Loucy (cell line): ENCODE data around the gene SLC1A4.

Experiments
- H2AFZ ChIP-seq: fragments of 200-600 bp; sonication (generic); 2 replicates; pipeline ENCODE4 v1.6.0; 2016; ENCODE audit warnings: antibody characterized with exemption, mild to moderate bottlenecking, low read length, moderate library complexity
- H3F3A ChIP-seq: fragments of 200-600 bp; 2 replicates; pipeline ENCODE4 v1.6.0; 2016; ENCODE audit warnings: antibody characterized with exemption, low read depth, mild to moderate bottlenecking
- H3K27me3 ChIP-seq: fragments of 200-600 bp; sonication (generic); 2 replicates; pipeline ENCODE4 v1.6.1; 2014; ENCODE audit warnings: low read length, mild to moderate bottlenecking; ENCODE audit not compliant: insufficient read depth, poor library complexity, severe bottlenecking
- H3K36me3 ChIP-seq: fragments of 200-600 bp; sonication (generic); 2 replicates; pipeline ENCODE4 v1.6.1; 2016; ENCODE audit warnings: low read length; ENCODE audit not compliant: insufficient read depth
- H3K4me1 ChIP-seq: fragments of 200-600 bp; sonication (generic); 2 replicates; pipeline ENCODE4 v1.5.1; 2014; ENCODE audit warnings: low read length, mild to moderate bottlenecking; ENCODE audit not compliant: insufficient read depth, poor library complexity, severe bottlenecking
- H3K4me2 ChIP-seq: fragments of 200-600 bp; sonication (generic); 2 replicates; pipeline ENCODE4 v1.6.0; 2014; ENCODE audit warnings: antibody characterized with exemption, low read length, low read depth, mild to moderate bottlenecking; ENCODE audit not compliant: poor library complexity, severe bottlenecking
- H3K4me3 ChIP-seq: fragments of 200-600 bp; sonication (generic); 2 replicates; pipeline ENCODE4 v1.5.1; 2014; ENCODE audit warnings: low read length, mild to moderate bottlenecking, mixed read lengths; ENCODE audit not compliant: poor library complexity, severe bottlenecking
- H3K79me2 ChIP-seq: fragments of 200-600 bp; sonication (generic); 2 replicates; pipeline ENCODE4 v1.6.1; 2014; ENCODE audit warnings: low read length; ENCODE audit not compliant: insufficient read depth
- H3K9ac ChIP-seq: fragments of 200-600 bp; sonication (generic); 2 replicates; pipeline ENCODE4 v1.6.0; 2014; ENCODE audit warnings: mild to moderate bottlenecking, low read depth, low read length, moderate library complexity; ENCODE audit not compliant: poor library complexity, severe bottlenecking
- H3K9me2 ChIP-seq: fragments of 200-600 bp; sonication (generic); replicated peaks from 2 replicates; pipeline ENCODE4 v1.6.1; 2016; ENCODE audit warnings: low read depth, low read length, mixed read lengths
- H3K9me3 ChIP-seq: fragments of 200-600 bp; sonication (generic); 2 replicates; pipeline ENCODE4 v1.6.1; 2014; ENCODE audit warnings: mild to moderate bottlenecking, antibody characterized with exemption, low read length, low read depth; ENCODE audit not compliant: insufficient read depth
- H4K20me1 ChIP-seq: fragments of 200-600 bp; sonication (generic); 2 replicates; pipeline ENCODE4 v1.6.0; 2014; ENCODE audit warnings: antibody characterized with exemption, low read length, mild to moderate bottlenecking; ENCODE audit not compliant: insufficient read depth, poor library complexity, severe bottlenecking
- EZH2phosphoT487 ChIP-seq: fragments of 200-600 bp; IDR thresholded peaks from 2 replicates; pipeline ENCODE4 v1.6.1; 2018; ENCODE audit warnings: antibody characterized with exemption, mild to moderate bottlenecking, moderate library complexity, borderline replicate concordance
- TF ChIP-seq, protein P1 (sequence below): fragments of 200-600 bp; sonication (generic); conservative IDR thresholded peaks from 2 replicates; pipeline ENCODE4 v1.5.1; 2014; ENCODE audit warnings: mild to moderate bottlenecking, antibody characterized with exemption, low read length

SLC1A4 gene

DNA sequence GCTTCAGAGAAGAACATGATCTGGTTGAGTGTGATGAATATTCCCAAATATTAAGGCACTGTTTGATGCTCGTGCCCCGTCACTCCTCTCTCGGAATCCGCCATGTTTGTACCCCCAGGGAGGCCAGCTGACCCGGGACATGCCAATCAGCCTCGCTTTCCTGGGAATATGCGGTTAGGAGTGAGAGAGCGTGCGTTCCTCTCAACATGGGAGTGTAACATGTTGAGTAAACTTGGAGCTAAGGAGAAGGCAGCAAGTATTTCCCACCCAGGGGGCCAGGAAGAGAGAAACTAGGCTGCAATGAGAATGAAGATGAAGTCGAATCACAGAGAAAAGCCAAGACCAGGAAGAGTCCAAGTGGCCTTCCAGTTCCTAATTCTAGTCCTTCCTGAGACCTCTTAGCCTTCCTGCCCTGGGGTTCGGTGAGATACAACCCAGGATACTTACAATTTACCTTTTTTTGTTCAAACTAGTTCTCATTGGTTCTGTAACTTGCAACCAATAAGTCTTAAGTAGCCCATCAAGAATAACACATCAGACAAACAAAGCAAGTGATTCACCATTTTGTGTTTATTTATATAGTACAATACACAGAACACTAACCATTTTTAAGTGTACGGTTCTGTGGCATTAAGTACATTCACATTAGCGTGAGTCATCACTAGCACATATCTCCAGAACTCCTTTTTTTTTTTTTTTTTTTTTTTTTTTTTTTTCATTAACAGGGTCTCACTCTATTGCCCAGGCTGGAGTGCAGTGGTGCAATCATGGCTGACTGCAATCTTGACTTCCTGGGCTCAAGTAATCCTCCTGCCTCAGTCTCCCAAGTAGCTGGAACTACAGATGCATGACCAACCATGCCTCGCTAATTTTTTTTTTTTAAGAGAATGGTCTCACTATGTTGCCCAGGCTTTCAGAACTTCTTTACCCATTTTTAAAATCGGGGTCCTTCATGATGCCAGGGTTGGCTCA lies 36.4 kb upstream of the SLC1A4 start:
- H3K36me3 ChIP-seq: no peaks in the 10 kb centered on the region
- no peaks in the 10 kb centered on the region for H3K79me2 ChIP-seq
- H3K4me1 ChIP-seq: peaks cover 21% of the 10 kb centered on the region
- TF ChIP-seq, protein P1, sequence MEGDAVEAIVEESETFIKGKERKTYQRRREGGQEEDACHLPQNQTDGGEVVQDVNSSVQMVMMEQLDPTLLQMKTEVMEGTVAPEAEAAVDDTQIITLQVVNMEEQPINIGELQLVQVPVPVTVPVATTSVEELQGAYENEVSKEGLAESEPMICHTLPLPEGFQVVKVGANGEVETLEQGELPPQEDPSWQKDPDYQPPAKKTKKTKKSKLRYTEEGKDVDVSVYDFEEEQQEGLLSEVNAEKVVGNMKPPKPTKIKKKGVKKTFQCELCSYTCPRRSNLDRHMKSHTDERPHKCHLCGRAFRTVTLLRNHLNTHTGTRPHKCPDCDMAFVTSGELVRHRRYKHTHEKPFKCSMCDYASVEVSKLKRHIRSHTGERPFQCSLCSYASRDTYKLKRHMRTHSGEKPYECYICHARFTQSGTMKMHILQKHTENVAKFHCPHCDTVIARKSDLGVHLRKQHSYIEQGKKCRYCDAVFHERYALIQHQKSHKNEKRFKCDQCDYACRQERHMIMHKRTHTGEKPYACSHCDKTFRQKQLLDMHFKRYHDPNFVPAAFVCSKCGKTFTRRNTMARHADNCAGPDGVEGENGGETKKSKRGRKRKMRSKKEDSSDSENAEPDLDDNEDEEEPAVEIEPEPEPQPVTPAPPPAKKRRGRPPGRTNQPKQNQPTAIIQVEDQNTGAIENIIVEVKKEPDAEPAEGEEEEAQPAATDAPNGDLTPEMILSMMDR: no peak
- no peak for TF ChIP-seq EZH2phosphoT487
- no peaks in the 10 kb centered on the region for H4K20me1 ChIP-seq
- no peak overlapping the region for H3K4me3 ChIP-seq
- no peaks in the 10 kb centered on the region for H3K9me2 ChIP-seq
- H3F3A ChIP-seq: no peaks in the 10 kb centered on the region
- no peak overlapping the region for H3K9ac ChIP-seq
- no peak overlapping the region for H2AFZ ChIP-seq
- H3K27me3 ChIP-seq: no peaks in the 10 kb centered on the region
- no peaks in the 10 kb centered on the region for H3K9me3 ChIP-seq
- H3K4me2 ChIP-seq: no peak overlapping the region

DNA sequence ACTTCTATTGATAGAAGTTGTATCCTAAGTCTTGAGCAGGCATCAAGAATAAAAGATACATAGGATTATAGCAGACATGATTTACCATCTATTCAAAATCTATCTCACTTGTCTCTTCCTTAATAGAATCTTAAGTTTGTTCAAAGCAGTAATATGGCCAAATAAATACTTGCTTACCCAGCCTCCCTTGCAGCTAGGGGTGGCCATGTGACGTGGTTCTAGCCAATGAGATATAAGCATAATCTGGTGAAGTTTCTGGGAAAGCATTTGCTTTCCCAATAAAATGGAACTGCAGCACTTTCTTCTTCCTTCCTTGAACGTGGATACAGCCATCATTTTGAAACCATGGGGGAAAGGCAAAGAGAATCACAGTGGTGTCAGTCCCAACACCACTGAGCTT lies 33.7 kb upstream of the SLC1A4 start:
- Histone ChIP-seq H3K9ac (no peak overlapping the region), H3K79me2 (no peaks in the 10 kb centered on the region), H3K9me2 (no peaks in the 10 kb centered on the region), H2AFZ (no peak overlapping the region), H3K9me3 (no peaks in the 10 kb centered on the region), H3K27me3 (no peaks in the 10 kb centered on the region), H3K4me3 (no peak overlapping the region), H3F3A (no peaks in the 10 kb centered on the region), H3K36me3 (no peaks in the 10 kb centered on the region), H4K20me1 (no peaks in the 10 kb centered on the region), H3K4me1 (peaks cover 18% of the 10 kb centered on the region), H3K4me2 (no peak overlapping the region)
- TF ChIP-seq, protein P1: no peak
- no peak for TF ChIP-seq EZH2phosphoT487

DNA sequence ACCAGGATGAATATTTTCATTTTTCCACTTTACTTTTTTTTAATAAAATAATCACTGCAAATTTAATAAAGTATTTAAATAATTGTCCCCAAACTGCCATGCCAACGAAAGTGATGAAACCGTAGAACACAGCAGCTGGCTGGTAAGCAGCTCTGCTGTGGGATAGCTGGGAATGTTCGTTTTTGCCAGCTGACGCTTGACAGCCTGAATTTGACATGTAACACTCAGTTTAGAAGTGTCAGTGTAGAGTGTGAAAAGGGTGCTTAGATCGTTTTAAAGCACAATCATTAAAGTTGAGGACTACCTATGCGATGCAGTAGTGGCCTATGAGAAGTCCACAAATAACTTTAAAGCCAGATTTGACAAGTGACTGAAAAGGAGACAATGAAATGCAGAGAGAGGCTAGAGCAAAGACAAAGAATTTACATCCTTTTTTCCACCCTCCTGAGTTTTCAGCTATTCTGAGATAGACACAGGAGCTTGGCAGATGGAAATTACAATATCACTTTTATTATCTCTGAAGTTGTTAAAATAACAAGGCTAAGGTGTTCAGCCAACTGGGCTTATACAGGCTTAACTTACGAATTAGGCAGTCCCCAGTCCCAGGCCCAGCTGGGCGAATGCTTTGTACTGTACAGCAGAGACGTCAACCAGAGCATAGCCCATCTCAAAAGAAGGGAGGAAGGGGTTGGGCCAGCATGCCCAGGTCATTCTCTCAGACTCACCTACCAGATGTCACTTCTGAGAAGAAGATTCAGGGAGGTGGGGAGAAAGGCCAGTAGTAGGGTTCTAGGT lies 31.9 kb upstream of the SLC1A4 start:
- no peaks in the 10 kb centered on the region for H3K9me3 ChIP-seq
- no peak overlapping the region for H3K4me2 ChIP-seq
- no peaks in the 10 kb centered on the region for H3K79me2 ChIP-seq
- H3F3A ChIP-seq: no peaks in the 10 kb centered on the region
- no peak overlapping the region for H2AFZ ChIP-seq
- no peaks in the 10 kb centered on the region for H4K20me1 ChIP-seq
- H3K4me1 ChIP-seq: peaks cover 10% of the 10 kb centered on the region
- H3K36me3 ChIP-seq: no peaks in the 10 kb centered on the region
- no peak for TF ChIP-seq EZH2phosphoT487
- TF ChIP-seq, protein P1: no peak
- no peak overlapping the region for H3K4me3 ChIP-seq
- no peak overlapping the region for H3K9ac ChIP-seq
- H3K9me2 ChIP-seq: no peaks in the 10 kb centered on the region
- H3K27me3 ChIP-seq: no peaks in the 10 kb centered on the region
